ENCODE data around the gene ZHX3. TPM values are rescaled to one million over a fixed set of nuclear protein-coding genes. Genes with fewer than 3 reads are reported as not detected.

ZHX3 gene
- total and polyA plus RNA-seq, 3 experiments from 2014 or later = 12.1 to 15.3 (median 12.7) TPM

Other genes starting within 250 kb of the ZHX3 start
- gene PLCG1, start 180.2 kb downstream of the ZHX3 start, total RNA-seq = 100 to 1,000 TPM; 104 to 108 TPM
- gene PLCG1, start 180.2 kb downstream of the ZHX3 start, polyA plus RNA-seq = 73.5 TPM
- under 1 TPM; 0.46 to 0.53 TPM for gene LPIN3, start 23.1 kb upstream of the ZHX3 start, total RNA-seq
- gene LPIN3, start 23.1 kb upstream of the ZHX3 start, polyA plus RNA-seq = not detected
- not detected for gene EMILIN3, start 49.1 kb upstream of the ZHX3 start, total RNA-seq
- not detected for gene EMILIN3, start 49.1 kb upstream of the ZHX3 start, polyA plus RNA-seq

All from CD8-positive, alpha-beta memory T cell (primary cell).